Measurements from ENCODE around the gene HSPB2. TPM values are rescaled to one million over a fixed set of nuclear protein-coding genes. Genes with fewer than 3 reads are reported as not detected.

HSPB2 gene
- total RNA-seq, 2 experiments from 2014 or later = not detected

GRCh38 chr11:111913997-111914396 is 1.5 kb downstream of the HSPB2 start:
- H3K4me3 Mint-ChIP-seq = no peak overlapping the region
- CTCF ChIA-PET = interaction anchor here (1.1 kb wide), 1 partner anchor 12 kb away, joined by 4 read pairs; no protein-coding TSS in a partner anchor
- intact Hi-C loops (cut with DNase I, micrococcal nuclease) = no loop called here

GRCh38 chr11:111916768-111917167 is 4.2 kb downstream of the HSPB2 start:
- ATAC-seq (no peak), DNase-seq (no peak)
- POLR2A ChIA-PET = no interaction called here
- Mint-ChIP-seq H3K27me3 (peaks cover 25% of the 10 kb centered on the region), H3K36me3 (ENCODE audit: low read depth) (no peaks in the 10 kb centered on the region), H3K27ac (no peak overlapping the region), H3K4me3 (no peak overlapping the region), H3K9me3 (ENCODE audit: low read depth) (no peaks in the 10 kb centered on the region), H3K4me1 (no peaks in the 10 kb centered on the region)
- CTCF ChIA-PET = interaction anchor here (0.9 to 1.1 kb wide), 2 partner anchors 10 to 65 kb away, joined by 3 to 5 read pairs; no protein-coding TSS in a partner anchor
- intact Hi-C loops (cut with DNase I, micrococcal nuclease) = no loop called here

More at GRCh38 chr11:111913997-111914396, 1.5 kb downstream of the HSPB2 start:
- Mint-ChIP-seq H3K4me1 (no peaks in the 10 kb centered on the region), H3K9me3 (ENCODE audit: low read depth) (no peaks in the 10 kb centered on the region), H3K27me3 (peaks cover 34% of the 10 kb centered on the region), H3K36me3 (ENCODE audit: low read depth) (no peaks in the 10 kb centered on the region), H3K27ac (no peak overlapping the region)
- POLR2A ChIA-PET = no interaction called here
- no peak for ATAC-seq
- no peak for DNase-seq

GRCh38 chr11:111917312-111917711 is 4.8 kb downstream of the HSPB2 start:
- intact Hi-C loops (cut with DNase I, micrococcal nuclease) = no loop called here
- DNase-seq = no peak
- Mint-ChIP-seq H3K36me3 (ENCODE audit: low read depth) (no peaks in the 10 kb centered on the region), H3K9me3 (ENCODE audit: low read depth) (no peaks in the 10 kb centered on the region), H3K27me3 (peaks cover 19% of the 10 kb centered on the region), H3K4me1 (no peaks in the 10 kb centered on the region), H3K27ac (no peak overlapping the region), H3K4me3 (no peak overlapping the region)
- ChIA-PET CTCF (interaction anchor here (0.9 to 1.3 kb wide), 3 partner anchors 10 to 65 kb away, joined by 3 to 5 read pairs (median 3); no protein-coding TSS in a partner anchor), POLR2A (no interaction called here)
- ATAC-seq = no peak

GRCh38 chr11:111917788-111918187 is 5.3 kb downstream of the HSPB2 start:
- DNase-seq (no peak), ATAC-seq (no peak)
- no peaks in the 10 kb centered on the region for H3K9me3 Mint-ChIP-seq (ENCODE audit: low read depth)
- no peak overlapping the region for H3K4me3 Mint-ChIP-seq
- H3K27me3 Mint-ChIP-seq = peaks cover 19% of the 10 kb centered on the region
- no peaks in the 10 kb centered on the region for H3K4me1 Mint-ChIP-seq
- H3K36me3 Mint-ChIP-seq (ENCODE audit: low read depth) = no peaks in the 10 kb centered on the region
- CTCF ChIA-PET = interaction anchor here (0.9 to 1.3 kb wide), 3 partner anchors 9 to 64 kb away, joined by 3 to 5 read pairs (median 3); no protein-coding TSS in a partner anchor
- POLR2A ChIA-PET = no interaction called here
- H3K27ac Mint-ChIP-seq = no peak overlapping the region
- intact Hi-C loops (cut with DNase I, micrococcal nuclease) = no loop called here

GRCh38 chr11:111918390-111919256 is 6.1 kb downstream of the HSPB2 start, which contains the start of gene C11orf52:
Gene C11orf52 (plus strand): TSS chr11:111918913. CDS start chr11:111918973, 60 bp downstream.
- H3K36me3 Mint-ChIP-seq (ENCODE audit: low read depth) = no peaks in the 10 kb centered on the region
- CTCF ChIA-PET = interaction anchor here (0.6 to 1.3 kb wide), 4 partner anchors 8 to 301 kb away, joined by 3 read pairs; no protein-coding TSS in a partner anchor
- POLR2A ChIA-PET = no interaction called here

GRCh38 chr11:111920908-111921307 is 8.4 kb downstream of the HSPB2 start:
- no peak for DNase-seq
- H3K36me3 Mint-ChIP-seq (ENCODE audit: low read depth) = no peaks in the 10 kb centered on the region
- no peaks in the 10 kb centered on the region for H3K9me3 Mint-ChIP-seq (ENCODE audit: low read depth)
- no peak for ATAC-seq
- no peak overlapping the region for H3K4me3 Mint-ChIP-seq
- H3K27ac Mint-ChIP-seq = no peak overlapping the region
- peaks cover 3% of the 10 kb centered on the region for H3K4me1 Mint-ChIP-seq
- ChIA-PET CTCF (interaction anchor here (0.6 kb wide), 1 partner anchor 35 kb away, joined by 3 read pairs; no protein-coding TSS in a partner anchor), POLR2A (no interaction called here)
- H3K27me3 Mint-ChIP-seq = peaks cover 8% of the 10 kb centered on the region
- intact Hi-C loops (cut with DNase I, micrococcal nuclease) = no loop called here

More at GRCh38 chr11:111918390-111919256, 6.1 kb downstream of the HSPB2 start, which contains the start of gene C11orf52:
- no peaks in the 10 kb centered on the region for H3K9me3 Mint-ChIP-seq (ENCODE audit: low read depth)
- no peak within 1 kb of the TSS for H3K4me3 Mint-ChIP-seq
- intact Hi-C loops (cut with DNase I, micrococcal nuclease) = no loop called here
- no peaks in the 10 kb centered on the region for H3K4me1 Mint-ChIP-seq
- peaks cover 17% of the 10 kb centered on the region for H3K27me3 Mint-ChIP-seq
- ATAC-seq (no peak), DNase-seq (no peak)
- H3K27ac Mint-ChIP-seq = no peak within 1 kb of the TSS

- Mint-ChIP-seq H3K27ac (no peak overlapping the region), H3K4me3 (no peak overlapping the region), H3K27me3 (peaks cover 2% of the 10 kb centered on the region), H3K4me1 (peaks cover 10% of the 10 kb centered on the region), H3K36me3 (ENCODE audit: low read depth) (no peaks in the 10 kb centered on the region), H3K9me3 (ENCODE audit: low read depth) (no peaks in the 10 kb centered on the region)
- ChIA-PET CTCF (interaction anchor here (0.6 kb wide), 3 partner anchors 16 to 50 kb away, joined by 3 to 4 read pairs (median 3); partner anchors contain the start of genes ALG9 and DIXDC1), POLR2A (no interaction called here)
- no peak for ATAC-seq
- intact Hi-C loops (cut with DNase I, micrococcal nuclease) = no loop called here
- DNase-seq = no peak
Observed at GRCh38 chr11:111921541-111922230, 9.2 kb downstream of the HSPB2 start.

GRCh38 chr11:111922803-111923202 is 10.3 kb downstream of the HSPB2 start:
- peaks cover 18% of the 10 kb centered on the region for H3K4me1 Mint-ChIP-seq
- CTCF ChIA-PET = no interaction called here
- H3K9me3 Mint-ChIP-seq (ENCODE audit: low read depth) = no peaks in the 10 kb centered on the region
- H3K4me3 Mint-ChIP-seq = no peak overlapping the region
- intact Hi-C loops (cut with DNase I, micrococcal nuclease) = no loop called here
- H3K27me3 Mint-ChIP-seq = peaks cover 2% of the 10 kb centered on the region
- H3K27ac Mint-ChIP-seq = no peak overlapping the region
- DNase-seq (no peak), ATAC-seq (no peak)
- no peaks in the 10 kb centered on the region for H3K36me3 Mint-ChIP-seq (ENCODE audit: low read depth)
- POLR2A ChIA-PET = no interaction called here

- no peaks in the 10 kb centered on the region for H3K9me3 Mint-ChIP-seq (ENCODE audit: low read depth)
- POLR2A ChIA-PET = no interaction called here
- CTCF ChIA-PET = no interaction called here
Observed at GRCh38 chr11:111923351-111923788, 10.8 kb downstream of the HSPB2 start.

GRCh38 chr11:111923951-111924350 is 11.4 kb downstream of the HSPB2 start:
- DNase-seq = no peak
- POLR2A ChIA-PET = no interaction called here
- H3K4me1 Mint-ChIP-seq = peaks cover 18% of the 10 kb centered on the region
- H3K27ac Mint-ChIP-seq = no peak overlapping the region
- no peaks in the 10 kb centered on the region for H3K36me3 Mint-ChIP-seq (ENCODE audit: low read depth)
- no peak for ATAC-seq
- intact Hi-C loops (cut with DNase I, micrococcal nuclease) = no loop called here
- CTCF ChIA-PET = interaction anchor here (0.9 kb wide), 1 partner anchor 42 kb away, joined by 3 read pairs; no protein-coding TSS in a partner anchor
- peaks cover 2% of the 10 kb centered on the region for H3K27me3 Mint-ChIP-seq
- H3K9me3 Mint-ChIP-seq (ENCODE audit: low read depth) = no peaks in the 10 kb centered on the region
- H3K4me3 Mint-ChIP-seq = no peak overlapping the region

More at GRCh38 chr11:111923351-111923788, 10.8 kb downstream of the HSPB2 start:
- H3K4me1 Mint-ChIP-seq = peaks cover 18% of the 10 kb centered on the region
- intact Hi-C loops (cut with DNase I, micrococcal nuclease) = no loop called here
- no peak overlapping the region for H3K4me3 Mint-ChIP-seq
- no peak for DNase-seq
- H3K27me3 Mint-ChIP-seq = peaks cover 2% of the 10 kb centered on the region
- H3K27ac Mint-ChIP-seq = no peak overlapping the region
- no peak for ATAC-seq
- no peaks in the 10 kb centered on the region for H3K36me3 Mint-ChIP-seq (ENCODE audit: low read depth)

- no peaks in the 10 kb centered on the region for H3K27me3 Mint-ChIP-seq
- DNase-seq (no peak), ATAC-seq (no peak)
- H3K4me1 Mint-ChIP-seq = peaks cover 18% of the 10 kb centered on the region
- H3K36me3 Mint-ChIP-seq (ENCODE audit: low read depth) = no peaks in the 10 kb centered on the region
- ChIA-PET POLR2A (interaction anchor here (1.1 to 1.7 kb wide), 6 partner anchors 10 to 157 kb away, joined by 3 to 14 read pairs (median 6); partner anchors contain the start of genes ALG9 and DIXDC1), CTCF (interaction anchor here (1.2 to 2.6 kb wide), 10 partner anchors 12 to 161 kb away, joined by 3 to 38 read pairs (median 6); partner anchors contain the start of genes ALG9, DIXDC1, SDHD and TIMM8B)
- peak overlapping the region; percentile 92 for H3K27ac Mint-ChIP-seq
- no peaks in the 10 kb centered on the region for H3K9me3 Mint-ChIP-seq (ENCODE audit: low read depth)
- intact Hi-C loops (cut with DNase I, micrococcal nuclease) = loop anchor here (1.0 to 5.0 kb wide), 7 partner anchors 55 to 1388 kb away; partner anchors contain the start of genes PPP2R1B (in 2 of the 2), ALG9 (in 1 of the 2), DLAT (in 1 of the 2) and PTS (in 1 of the 2)
- peak overlapping the region; percentile 75 for H3K4me3 Mint-ChIP-seq
Observed at GRCh38 chr11:111925953-111926352, 13.4 kb downstream of the HSPB2 start.
